Middle frontal gyrus (tissue), 1 donor: Measurements from ENCODE around the gene TMEM205.
A peak's percentile ranks its signal among the peaks of the same experiment; 100 is the strongest.
"Not testable (repeated sequence)": the region's sequence is repeated elsewhere in the genome, so short reads cannot be mapped to it uniquely, and the experiment has no call there.

Source experiments
- DNase-seq: peaks from one replicate; pipeline ENCODE4 v3.0.0-alpha.2; 2015; ENCODE audit warnings: low spot score; ENCODE audit errors: extremely low spot score

Gene TMEM205

GRCh38 chr19:11340099-11340467, 6.0 kb downstream of the TMEM205 start:
- not testable (repeated sequence) for DNase-seq

- peak; percentile 73 for DNase-seq
Observed at GRCh38 chr19:11339254-11340098, 6.6 kb downstream of the TMEM205 start, which contains the start of gene RAB3D. Gene RAB3D (minus strand): TSS chr19:11339657. CDS start chr19:11337399, 2,258 bp downstream.

GRCh38 chr19:11338569-11339253, 7.4 kb downstream of the TMEM205 start:
- no peak for DNase-seq

- DNase-seq: no peak
Observed at GRCh38 chr19:11338121-11338520, 7.9 kb downstream of the TMEM205 start.

- DNase-seq: no peak
Observed at GRCh38 chr19:11337080-11337479, 9.0 kb downstream of the TMEM205 start.

GRCh38 chr19:11335449-11336146, 10.5 kb downstream of the TMEM205 start:
- DNase-seq: no peak

GRCh38 chr19:11333838-11334237, 12.2 kb downstream of the TMEM205 start:
- DNase-seq: not testable (repeated sequence)

GRCh38 chr19:11332822-11333221, 13.2 kb downstream of the TMEM205 start:
- no peak for DNase-seq

- no peak for DNase-seq
Observed at GRCh38 chr19:11331502-11331901, 14.6 kb downstream of the TMEM205 start.

GRCh38 chr19:11330127-11330526, 15.9 kb downstream of the TMEM205 start:
- no peak for DNase-seq

- DNase-seq: no peak
Observed at GRCh38 chr19:11325544-11325943, 20.5 kb downstream of the TMEM205 start.

GRCh38 chr19:11324748-11325389, 21.2 kb downstream of the TMEM205 start:
- no peak for DNase-seq

- DNase-seq: peak; percentile 38
Observed at GRCh38 chr19:11324079-11324661, 21.9 kb downstream of the TMEM205 start.

- DNase-seq: no peak
Observed at GRCh38 chr19:11323601-11324078, 22.4 kb downstream of the TMEM205 start.

- DNase-seq: no peak
Observed at GRCh38 chr19:11322269-11323024, 23.6 kb downstream of the TMEM205 start.

- no peak for DNase-seq
Observed at GRCh38 chr19:11321191-11322126, 24.6 kb downstream of the TMEM205 start.

GRCh38 chr19:11320278-11320995, 25.6 kb downstream of the TMEM205 start:
- not testable (repeated sequence) for DNase-seq

GRCh38 chr19:11306337-11306736, 39.7 kb downstream of the TMEM205 start:
- DNase-seq: no peak
